Umbilical cord (tissue), 2 donors: ENCODE results near the gene SUPT3H. TPM values are rescaled to one million over a fixed set of nuclear protein-coding genes. Genes with fewer than 3 reads are reported as not detected.

Experiments
- DNase-seq: peaks from one replicate; pipeline ENCODE4 v3.0.0-alpha.2; 2015; ENCODE audit warnings: low spot score
- total RNA-seq: library from RNA; depleted of rRNA; stranded (reverse); fragments of >200 nt; gene quantifications from one replicate; pipeline ENCODE4 v1.2.3, GENCODE V29; 2014; ENCODE audit warnings: low replicate concordance; ENCODE audit not compliant: insufficient read depth

The SUPT3H gene
- total RNA-seq, 1 donor from 2014 or later: 6.5 TPM

GRCh38 chr6:44800171-44800783 lies 577.5 kb downstream of the SUPT3H start:
- DNase-seq: peak; percentile 52

DNA sequence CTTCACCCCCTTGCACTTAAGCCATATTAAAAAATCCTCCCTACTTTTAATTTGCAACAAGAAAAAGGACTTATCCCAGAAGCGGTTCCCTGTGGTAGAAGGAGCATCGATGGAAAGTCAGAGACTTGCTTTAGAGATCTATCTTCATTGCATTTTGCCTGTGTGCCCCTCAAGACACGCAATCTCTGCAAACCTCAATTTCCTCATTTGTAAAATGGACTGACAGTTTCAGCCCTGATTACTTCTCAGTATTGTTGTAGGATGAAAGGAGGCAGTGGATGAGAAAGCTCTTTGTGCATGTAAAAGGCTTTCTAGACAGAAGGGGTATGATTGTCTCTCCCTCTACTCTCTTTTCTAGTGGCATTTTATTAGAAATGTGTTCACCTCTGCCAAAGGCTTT lies 580.0 kb downstream of the SUPT3H start:
- DNase-seq: no peak

- DNase-seq: no peak
Measured at GRCh38 chr6:44795326-44795725, 582.4 kb downstream of the SUPT3H start.

DNA sequence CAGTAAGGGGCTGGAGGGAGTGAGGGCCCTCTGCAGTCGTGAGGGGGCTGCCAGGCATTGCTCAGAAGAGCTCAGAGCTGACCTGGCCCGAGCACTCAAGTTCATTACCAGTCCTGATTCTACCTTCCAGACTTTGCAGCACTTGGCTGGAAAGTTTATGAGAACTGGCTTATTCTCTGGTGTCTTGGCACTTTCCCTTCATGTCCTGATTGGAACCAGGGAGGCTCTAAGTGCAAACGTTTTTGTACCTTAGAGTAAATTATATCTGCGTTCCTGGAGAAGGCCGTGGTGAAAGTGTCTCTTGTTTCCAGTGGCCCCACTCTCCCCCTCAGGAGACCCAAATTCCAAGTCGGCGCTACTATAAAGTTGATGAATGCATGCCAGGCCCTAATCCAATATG lies 587.9 kb downstream of the SUPT3H start:
- DNase-seq: no peak

- DNase-seq: no peak
Measured at GRCh38 chr6:44789061-44789460, 588.7 kb downstream of the SUPT3H start.

DNA sequence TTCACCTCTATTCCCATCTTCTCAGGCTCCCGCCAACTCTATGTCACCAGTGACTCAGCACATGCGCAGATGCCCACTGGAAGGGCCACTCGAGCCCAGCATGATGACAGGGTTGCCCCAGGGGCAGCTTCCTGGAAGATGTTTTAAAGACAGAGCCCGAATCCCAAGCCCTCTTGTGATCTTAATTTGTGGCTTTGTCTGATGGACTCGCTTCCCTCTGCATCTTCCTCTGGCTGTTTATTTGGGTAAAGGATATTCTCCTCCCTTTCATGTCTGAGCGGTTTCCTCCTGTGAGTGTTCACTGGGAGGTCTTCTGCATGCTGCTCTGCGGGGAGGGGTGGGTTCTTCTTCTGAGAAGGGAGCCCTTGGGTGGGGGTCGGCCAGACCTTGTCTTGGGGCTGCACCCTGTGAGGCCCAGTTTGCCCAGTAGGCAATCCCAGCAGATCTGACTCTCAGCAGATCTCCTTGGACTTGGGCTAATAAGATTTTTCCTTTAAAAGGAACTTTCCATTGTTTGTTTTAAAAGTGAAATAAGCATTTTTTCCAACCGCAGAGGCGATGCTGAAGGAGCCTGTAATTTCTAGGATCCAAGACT lies 589.2 kb downstream of the SUPT3H start:
- no peak for DNase-seq

DNA sequence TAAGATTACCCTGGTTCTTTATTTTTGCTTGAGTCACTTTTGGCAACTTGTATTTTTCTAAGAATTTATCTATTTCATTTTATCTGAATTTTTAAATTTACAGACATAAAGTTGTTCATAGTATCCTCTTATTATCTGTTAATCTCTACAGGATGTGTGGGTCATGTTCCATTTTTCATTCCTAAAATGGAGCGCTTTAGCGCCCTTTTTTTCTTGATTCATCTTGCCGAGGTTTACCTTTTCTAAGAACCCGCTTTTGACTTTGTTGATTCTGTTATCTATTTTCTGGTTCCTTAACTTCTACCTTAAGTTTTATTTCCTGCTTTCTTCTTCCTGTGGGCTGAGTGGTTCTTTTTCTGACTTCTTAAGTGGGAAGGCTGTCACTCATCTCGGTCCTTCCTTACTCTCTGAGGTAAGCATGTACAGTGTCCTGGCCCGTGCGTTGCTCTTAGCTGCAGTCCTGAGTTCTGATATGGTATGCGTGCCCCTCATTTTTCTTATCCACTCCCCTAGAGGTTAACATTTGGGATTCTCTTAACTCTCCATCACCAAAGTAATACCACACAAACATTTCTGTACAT lies 590.4 kb downstream of the SUPT3H start:
- no peak for DNase-seq

DNA sequence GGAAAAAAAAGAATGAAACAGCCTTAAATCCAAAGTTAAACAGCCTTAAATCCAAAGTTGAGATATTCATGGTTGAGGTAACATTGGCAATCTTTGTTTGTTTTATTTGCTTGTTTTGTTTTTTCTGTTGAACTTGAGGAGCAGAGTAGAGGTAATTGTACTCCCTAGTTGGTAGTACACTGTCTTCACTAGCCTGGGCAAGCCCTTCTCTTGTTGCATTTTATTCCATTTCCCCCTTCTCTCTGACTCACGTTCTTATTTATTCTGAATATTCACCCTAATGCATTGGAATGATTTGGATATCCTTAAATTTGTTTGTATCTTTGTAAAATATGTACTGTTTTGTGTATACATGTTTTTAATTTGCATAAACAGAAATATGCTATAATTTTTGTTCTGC lies 592.6 kb downstream of the SUPT3H start:
- no peak for DNase-seq

DNA sequence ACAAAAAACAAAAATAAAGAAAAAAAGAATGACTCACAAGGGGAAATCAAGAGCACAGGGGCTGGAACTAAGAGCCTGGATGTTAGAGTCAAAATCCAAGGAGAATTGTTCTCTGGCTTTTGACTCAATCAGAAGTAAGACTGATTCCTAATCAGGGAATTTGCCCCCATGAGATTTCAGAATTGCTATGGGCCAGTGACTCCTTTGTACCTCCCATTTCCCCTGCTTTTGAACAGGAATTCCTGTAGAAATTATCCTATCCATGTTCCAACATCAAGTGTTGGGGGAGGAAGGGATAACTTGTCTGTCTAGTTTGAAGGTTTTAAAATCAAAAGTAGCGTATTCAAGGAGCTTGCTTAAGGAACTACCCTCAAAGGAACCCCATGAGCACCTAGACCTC lies 593.5 kb downstream of the SUPT3H start:
- no peak for DNase-seq

DNA sequence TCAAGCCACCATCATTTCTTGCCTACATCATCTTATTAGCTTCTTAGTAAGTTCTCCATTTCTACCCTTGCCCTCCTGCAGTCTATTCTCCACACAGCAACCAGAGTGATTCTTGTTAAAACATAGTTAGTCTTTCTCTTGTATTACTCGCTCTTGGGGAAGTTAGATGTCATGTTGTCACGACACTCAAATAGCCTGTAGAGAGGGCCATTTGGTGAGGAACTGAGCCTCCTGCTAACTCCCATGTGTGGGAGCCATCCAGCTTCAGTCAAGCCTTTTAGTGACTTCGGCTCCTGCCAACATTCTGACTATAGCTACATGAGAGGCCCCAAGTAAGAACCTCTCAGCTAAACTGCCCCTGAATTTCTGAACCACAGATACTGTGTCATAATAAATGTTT lies 594.8 kb downstream of the SUPT3H start:
- no peak for DNase-seq

DNA sequence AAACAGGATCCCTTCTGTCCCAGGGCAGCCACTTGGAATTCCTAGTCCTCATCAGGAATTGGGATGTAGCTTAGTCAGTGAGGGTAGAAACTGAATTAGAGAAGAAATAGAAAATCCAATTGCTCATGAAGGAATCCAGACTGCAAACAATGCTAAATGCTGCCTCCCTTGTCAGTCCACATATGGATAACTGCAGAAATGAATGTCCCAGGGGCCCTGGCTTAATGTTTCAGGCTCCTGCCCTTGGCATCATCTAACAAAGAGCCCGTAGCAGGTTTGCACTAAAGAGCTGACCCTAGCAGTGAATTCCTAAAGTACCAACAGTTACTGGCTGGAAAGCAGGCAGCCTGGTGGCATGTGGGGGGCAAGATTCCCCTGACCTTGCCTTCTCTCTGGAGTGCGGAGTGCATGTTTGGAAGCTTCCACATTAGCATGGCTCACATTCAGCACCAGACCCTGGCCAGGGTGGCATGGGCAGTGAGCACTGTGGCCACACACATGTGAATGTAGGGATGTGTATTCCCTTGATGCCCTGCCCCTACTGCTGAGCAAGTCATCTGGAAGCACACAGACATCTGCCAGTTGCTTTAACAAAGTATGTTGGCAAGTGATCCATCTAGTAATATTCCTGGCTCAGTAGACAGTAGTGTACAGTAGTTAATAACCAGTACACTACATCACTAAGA lies 595.7 kb downstream of the SUPT3H start:
- no peak for DNase-seq

DNA sequence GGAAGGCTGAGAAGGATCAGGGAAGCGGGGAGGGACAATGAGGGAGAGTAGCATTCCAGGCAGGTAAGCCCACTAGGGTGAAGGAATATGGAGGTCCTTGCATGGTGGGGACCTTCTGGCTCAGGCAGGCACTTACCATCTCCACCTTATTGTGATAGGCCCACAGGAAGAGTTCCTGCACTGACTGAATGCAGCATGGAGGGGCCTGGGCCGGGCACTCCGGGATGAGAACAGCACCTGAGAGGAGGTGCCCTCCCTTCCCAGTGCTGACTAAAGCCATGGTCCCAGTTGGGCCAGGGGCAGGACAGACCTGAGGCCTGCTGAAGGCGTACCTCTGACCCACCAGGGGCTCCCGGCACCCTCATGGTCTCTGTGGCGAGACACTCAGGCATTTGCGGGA lies 597.6 kb downstream of the SUPT3H start:
- DNase-seq: no peak

- no peak for DNase-seq
Measured at GRCh38 chr6:44779130-44779826, 598.5 kb downstream of the SUPT3H start.

Other genes with a start within 250 kb of the SUPT3H start
- 6.3 TPM for gene RUNX2, start 49.6 kb downstream of the SUPT3H start, total RNA-seq